Osteoblast (primary cell): ENCODE measurements around the gene MYOM3. TPM values are rescaled to one million over a fixed set of nuclear protein-coding genes. Genes with fewer than 3 reads are reported as not detected.

ENCODE experiments used
- DNase-seq: peaks from one replicate; pipeline ENCODE4 v3.0.0; 2011; ENCODE audit warnings: low spot score, mixed read lengths; ENCODE audit not compliant: insufficient read length; ENCODE audit errors: missing footprints
- H2AFZ ChIP-seq: 2 replicates; pipeline ENCODE4 v1.6.0; 2011; ENCODE audit warnings: mild to moderate bottlenecking, low read length
- H3K27ac ChIP-seq: 2 replicates; pipeline ENCODE4 v1.5.1; 2011; ENCODE audit warnings: mild to moderate bottlenecking, low read depth, low read length, moderate library complexity
- H3K27me3 ChIP-seq: 2 replicates; pipeline ENCODE4 v1.6.0; 2012; ENCODE audit warnings: mild to moderate bottlenecking, control low read depth, inconsistent platforms, low read length, moderate library complexity; ENCODE audit not compliant: insufficient read depth
- H3K36me3 ChIP-seq: 2 replicates; pipeline ENCODE4 v1.5.1; 2011; ENCODE audit warnings: mild to moderate bottlenecking, low read length, control low read depth, moderate library complexity; ENCODE audit not compliant: insufficient read depth
- H3K4me1 ChIP-seq: 2 replicates; pipeline ENCODE4 v1.5.1; 2011; ENCODE audit warnings: mild to moderate bottlenecking, low read length, control low read depth, moderate library complexity; ENCODE audit not compliant: insufficient read depth
- H3K4me2 ChIP-seq: 2 replicates; pipeline ENCODE4 v1.6.0; 2011; ENCODE audit warnings: mild to moderate bottlenecking, low read length; ENCODE audit not compliant: insufficient read depth
- H3K4me3 ChIP-seq: fragments of 200-600 bp; sonication (generic); 3 replicates; pipeline ENCODE4 v1.5.1; 2012; ENCODE audit warnings: mild to moderate bottlenecking, low read length, inconsistent platforms; ENCODE audit not compliant: insufficient read depth
- H3K79me2 ChIP-seq: 2 replicates; pipeline ENCODE4 v1.6.0; 2012; ENCODE audit warnings: mild to moderate bottlenecking, low read length, control low read depth, inconsistent platforms; ENCODE audit not compliant: insufficient read depth
- H3K9me3 ChIP-seq: 2 replicates; pipeline ENCODE4 v1.5.1; 2011; ENCODE audit warnings: low read depth, low read length, control low read depth
- H4K20me1 ChIP-seq: 2 replicates; pipeline ENCODE4 v1.6.0; 2012; ENCODE audit warnings: mild to moderate bottlenecking, low read length, control low read depth; ENCODE audit not compliant: insufficient read depth
- total RNA-seq: library from RNA; depleted of rRNA; stranded (reverse); fragments of >200 nt; gene quantifications from 2 replicates; pipeline ENCODE4 v1.2.3, GENCODE V29; 2012
- TF ChIP-seq, protein P1 (sequence below): IDR thresholded peaks from 2 replicates; pipeline ENCODE4 v1.5.1; 2011; ENCODE audit warnings: mild to moderate bottlenecking, low read depth, low read length, moderate library complexity; ENCODE audit errors: extremely low read depth

The MYOM3 gene
- total RNA-seq, 1 donor, result under 0.01 TPM

DNA sequence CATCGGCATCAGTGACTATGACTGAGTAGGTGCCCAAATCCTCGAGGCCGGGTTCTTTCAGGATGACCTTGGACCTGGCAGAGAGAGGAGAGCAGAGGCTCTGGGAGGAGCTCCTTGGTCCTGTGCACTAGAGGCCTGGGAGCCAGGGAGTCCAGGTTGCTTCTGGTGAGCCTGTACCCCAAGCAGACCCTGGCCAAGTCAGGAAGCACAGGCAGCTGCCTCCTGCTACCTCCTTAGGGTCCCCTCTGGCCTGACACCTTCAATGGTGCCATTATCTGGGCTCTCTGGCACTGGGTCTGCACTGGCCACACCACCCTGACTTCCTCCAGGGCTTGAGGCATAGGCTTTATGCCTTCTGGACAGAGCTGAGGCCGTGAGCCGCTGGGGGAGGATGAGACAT, 37.7 kb downstream of the MYOM3 start:
- Histone ChIP-seq H3K4me1 (no peaks in the 10 kb centered on the region), H2AFZ (no peak overlapping the region), H3K4me2 (no peak overlapping the region), H3K4me3 (no peak overlapping the region), H3K36me3 (no peaks in the 10 kb centered on the region), H4K20me1 (no peaks in the 10 kb centered on the region), H3K79me2 (no peaks in the 10 kb centered on the region), H3K9me3 (no peaks in the 10 kb centered on the region), H3K27me3 (no peaks in the 10 kb centered on the region), H3K27ac (no peak overlapping the region)
- DNase-seq, result no peak
- TF ChIP-seq, protein P1, sequence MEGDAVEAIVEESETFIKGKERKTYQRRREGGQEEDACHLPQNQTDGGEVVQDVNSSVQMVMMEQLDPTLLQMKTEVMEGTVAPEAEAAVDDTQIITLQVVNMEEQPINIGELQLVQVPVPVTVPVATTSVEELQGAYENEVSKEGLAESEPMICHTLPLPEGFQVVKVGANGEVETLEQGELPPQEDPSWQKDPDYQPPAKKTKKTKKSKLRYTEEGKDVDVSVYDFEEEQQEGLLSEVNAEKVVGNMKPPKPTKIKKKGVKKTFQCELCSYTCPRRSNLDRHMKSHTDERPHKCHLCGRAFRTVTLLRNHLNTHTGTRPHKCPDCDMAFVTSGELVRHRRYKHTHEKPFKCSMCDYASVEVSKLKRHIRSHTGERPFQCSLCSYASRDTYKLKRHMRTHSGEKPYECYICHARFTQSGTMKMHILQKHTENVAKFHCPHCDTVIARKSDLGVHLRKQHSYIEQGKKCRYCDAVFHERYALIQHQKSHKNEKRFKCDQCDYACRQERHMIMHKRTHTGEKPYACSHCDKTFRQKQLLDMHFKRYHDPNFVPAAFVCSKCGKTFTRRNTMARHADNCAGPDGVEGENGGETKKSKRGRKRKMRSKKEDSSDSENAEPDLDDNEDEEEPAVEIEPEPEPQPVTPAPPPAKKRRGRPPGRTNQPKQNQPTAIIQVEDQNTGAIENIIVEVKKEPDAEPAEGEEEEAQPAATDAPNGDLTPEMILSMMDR, result no peak

- no peak overlapping the region for H2AFZ ChIP-seq
- no peaks in the 10 kb centered on the region for H4K20me1 ChIP-seq
- H3K9me3 ChIP-seq, result no peaks in the 10 kb centered on the region
- H3K4me3 ChIP-seq, result no peak overlapping the region
- TF ChIP-seq, protein P1, result no peak
- H3K4me2 ChIP-seq, result no peak overlapping the region
- peaks cover 6% of the 10 kb centered on the region for H3K27me3 ChIP-seq
- H3K36me3 ChIP-seq, result no peaks in the 10 kb centered on the region
- no peaks in the 10 kb centered on the region for H3K4me1 ChIP-seq
- no peaks in the 10 kb centered on the region for H3K79me2 ChIP-seq
- no peak overlapping the region for H3K27ac ChIP-seq
- DNase-seq, result no peak
Observed at GRCh38 chr1:24071941-24072340, 40.0 kb downstream of the MYOM3 start.

DNA sequence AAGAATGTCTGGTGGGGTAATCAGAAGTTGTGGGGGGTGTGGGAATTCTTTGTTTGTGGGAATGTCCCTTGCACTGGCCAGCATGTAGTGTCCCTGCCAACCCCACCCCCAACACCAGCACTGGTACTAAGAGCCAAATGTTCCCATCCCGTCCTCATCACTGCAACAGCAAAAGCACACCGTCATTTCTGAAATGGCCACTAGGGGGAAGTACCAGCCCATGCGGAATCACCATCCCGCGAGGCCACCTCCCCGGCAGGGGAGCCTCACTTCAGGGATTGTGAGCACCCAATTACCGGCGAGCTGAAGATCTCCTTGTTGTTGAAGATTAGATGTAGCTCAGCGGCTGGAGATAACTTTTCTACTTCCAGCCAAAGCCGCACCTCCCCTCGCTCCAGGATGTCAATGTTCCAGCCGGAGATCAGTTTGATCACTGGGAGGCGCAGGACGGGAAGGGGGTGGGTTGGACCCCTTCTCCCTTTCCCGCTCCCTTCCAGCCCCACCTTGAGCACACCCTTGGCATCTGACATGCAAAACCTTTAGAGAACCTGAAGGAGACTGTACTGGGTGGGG, 41.0 kb downstream of the MYOM3 start:
- H2AFZ ChIP-seq, result peak overlapping the region; percentile 21
- no peaks in the 10 kb centered on the region for H3K36me3 ChIP-seq
- H3K27me3 ChIP-seq, result peaks cover 8% of the 10 kb centered on the region
- H4K20me1 ChIP-seq, result no peaks in the 10 kb centered on the region
- no peaks in the 10 kb centered on the region for H3K9me3 ChIP-seq
- H3K4me2 ChIP-seq, result no peak overlapping the region
- no peak overlapping the region for H3K4me3 ChIP-seq
- peak; percentile 97 for DNase-seq
- H3K27ac ChIP-seq, result no peak overlapping the region
- no peaks in the 10 kb centered on the region for H3K4me1 ChIP-seq
- TF ChIP-seq, protein P1, result peak; percentile 95
- no peaks in the 10 kb centered on the region for H3K79me2 ChIP-seq

GRCh38 chr1:24069817-24070216, 42.1 kb downstream of the MYOM3 start:
- Histone ChIP-seq H3K27ac (no peak overlapping the region), H4K20me1 (no peaks in the 10 kb centered on the region), H3K79me2 (no peaks in the 10 kb centered on the region), H3K27me3 (peaks cover 8% of the 10 kb centered on the region), H3K4me3 (no peak overlapping the region), H3K9me3 (no peaks in the 10 kb centered on the region), H3K36me3 (no peaks in the 10 kb centered on the region), H3K4me1 (no peaks in the 10 kb centered on the region), H3K4me2 (no peak overlapping the region), H2AFZ (no peak overlapping the region)
- TF ChIP-seq, protein P1, result no peak
- DNase-seq, result no peak
